GM19099 (cell line): ENCODE measurements around the gene GPAT2.
"Not testable (repeated sequence)": the region's sequence is repeated elsewhere in the genome, so short reads cannot be mapped to it uniquely, and the experiment has no call there.

ENCODE experiments used
- POLR2A ChIP-seq: IDR thresholded peaks from 3 replicates; pipeline ENCODE4 v1.6.1; 2011; ENCODE audit warnings: low read depth; ENCODE audit not compliant: insufficient read length; ENCODE audit errors: extremely low read depth

Gene GPAT2

GRCh38 chr2:95991351-95992094 is 43.2 kb downstream of the GPAT2 start, which contains the start of gene ANKRD36C:
TSS of gene ANKRD36C (minus strand) at chr2:95991824. CDS start at chr2:95991708, 116 bp downstream.
- not testable (repeated sequence) for TF ChIP-seq POLR2A
